ENCODE data around the gene VWA5A. TPM values are rescaled to one million over a fixed set of nuclear protein-coding genes. Genes with fewer than 3 reads are reported as not detected.
"Not testable (repeated sequence)": the region's sequence is repeated elsewhere in the genome, so short reads cannot be mapped to it uniquely, and the experiment has no call there.

The VWA5A gene
- polyA plus RNA-seq, 1 experiment = 7.1 TPM

GRCh38 chr11:124119103-124119502 is 3.9 kb downstream of the VWA5A start:
- POLR2A ChIA-PET = no interaction called here
- Histone ChIP-seq H3K4me3 (ENCODE audit: low read depth, low read length) (no peak overlapping the region), H3K36me3 (ENCODE audit: control insufficient read depth, insufficient read depth, low read length) (no peaks in the 10 kb centered on the region; the same call in none of the 2 replicates), H3K27me3 (ENCODE audit: control insufficient read depth, insufficient read depth, low read length) (no peaks in the 10 kb centered on the region)
- CTCF ChIA-PET = interaction anchor here (1.5 kb wide), 1 partner anchor 10 kb away, joined by 6 read pairs; no protein-coding TSS in a partner anchor
- DNase-seq (ENCODE audit: low read depth) = no peak
- TF ChIP-seq CTCF (IDR thresholded peaks at IDR 0.05; ENCODE audit: insufficient read depth, low read depth, low read length) = no peak

DNA sequence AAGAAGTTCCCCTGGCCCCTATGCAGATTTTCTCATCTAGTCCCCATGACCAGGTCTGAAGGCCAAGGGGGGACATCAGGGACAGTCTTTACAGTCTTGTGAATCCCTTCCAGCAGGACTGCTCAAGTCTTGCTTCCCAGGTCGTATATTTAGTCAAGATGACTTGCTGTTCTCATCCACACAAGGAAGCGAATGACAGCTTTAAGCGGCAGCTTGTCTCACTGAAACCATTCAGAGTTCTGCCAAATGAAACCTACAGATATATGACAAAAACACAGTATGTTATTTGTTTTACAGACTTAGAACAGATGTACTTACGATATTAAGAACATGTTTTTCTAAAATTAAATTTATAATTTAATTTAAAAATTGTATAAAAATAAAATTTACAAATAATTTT is 5.6 kb downstream of the VWA5A start:
- ChIA-PET CTCF (interaction anchor here (1.5 kb wide), 1 partner anchor 8 kb away, joined by 6 read pairs; no protein-coding TSS in a partner anchor), POLR2A (no interaction called here)
- no peak for DNase-seq (ENCODE audit: low read depth)
- no peak overlapping the region for H3K4me3 ChIP-seq (ENCODE audit: low read depth, low read length)
- H3K27me3 ChIP-seq (ENCODE audit: control insufficient read depth, insufficient read depth, low read length) = no peaks in the 10 kb centered on the region
- TF ChIP-seq CTCF (IDR thresholded peaks at IDR 0.05; ENCODE audit: insufficient read depth, low read depth, low read length) = no peak
- H3K36me3 ChIP-seq (ENCODE audit: control insufficient read depth, insufficient read depth, low read length) = no peaks in the 10 kb centered on the region; the same call in none of the 2 replicates

GRCh38 chr11:124122123-124122522 is 6.9 kb downstream of the VWA5A start:
- no peaks in the 10 kb centered on the region; the same call in none of the 2 replicates for H3K36me3 ChIP-seq (ENCODE audit: control insufficient read depth, insufficient read depth, low read length)
- no peak overlapping the region for H3K4me3 ChIP-seq (ENCODE audit: low read depth, low read length)
- DNase-seq (ENCODE audit: low read depth) = no peak
- ChIA-PET POLR2A (no interaction called here), CTCF (interaction anchor here (1.6 kb wide), 1 partner anchor 53 kb away, joined by 3 read pairs; no protein-coding TSS in a partner anchor)
- no peaks in the 10 kb centered on the region for H3K27me3 ChIP-seq (ENCODE audit: control insufficient read depth, insufficient read depth, low read length)
- no peak for TF ChIP-seq CTCF (IDR thresholded peaks at IDR 0.05; ENCODE audit: insufficient read depth, low read depth, low read length)

GRCh38 chr11:124123622-124124021 is 8.4 kb downstream of the VWA5A start:
- no peaks in the 10 kb centered on the region for H3K36me3 ChIP-seq (ENCODE audit: control insufficient read depth, insufficient read depth, low read length)
- CTCF ChIA-PET = interaction anchor here (1.4 kb wide), 1 partner anchor 11 kb away, joined by 3 read pairs; no protein-coding TSS in a partner anchor
- DNase-seq (ENCODE audit: low read depth) = no peak
- no peak for TF ChIP-seq CTCF (IDR thresholded peaks at IDR 0.05; ENCODE audit: insufficient read depth, low read depth, low read length)
- no peak overlapping the region for H3K4me3 ChIP-seq (ENCODE audit: low read depth, low read length)
- POLR2A ChIA-PET = no interaction called here
- H3K27me3 ChIP-seq (ENCODE audit: control insufficient read depth, insufficient read depth, low read length) = no peaks in the 10 kb centered on the region

DNA sequence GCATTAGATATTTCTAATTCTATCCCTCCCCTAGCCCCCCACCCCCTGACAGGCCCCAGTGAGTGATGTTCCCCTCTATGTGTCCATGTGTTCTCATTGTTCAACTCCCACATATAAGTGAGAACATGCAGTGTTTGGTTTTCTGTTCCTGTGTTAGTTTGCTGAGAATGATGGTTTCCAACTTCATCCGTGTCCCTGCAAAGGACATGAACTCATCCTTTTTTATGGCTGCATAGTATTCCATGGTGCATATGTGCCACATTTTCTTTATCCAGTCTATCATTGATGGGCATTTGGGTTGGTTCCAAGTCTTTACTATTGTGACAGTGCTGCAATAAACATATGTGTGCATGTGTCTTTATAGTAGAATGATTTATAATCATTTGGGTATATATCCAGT is 11.9 kb downstream of the VWA5A start:
- H3K27me3 ChIP-seq (ENCODE audit: control insufficient read depth, insufficient read depth, low read length); CTCF ChIA-PET; DNase-seq (ENCODE audit: low read depth); POLR2A ChIA-PET; H3K4me3 ChIP-seq (ENCODE audit: low read depth, low read length); H3K36me3 ChIP-seq (ENCODE audit: control insufficient read depth, insufficient read depth, low read length): not testable (repeated sequence)

GRCh38 chr11:124143034-124143433 is 27.8 kb downstream of the VWA5A start:
- Histone ChIP-seq H3K36me3 (ENCODE audit: control insufficient read depth, insufficient read depth, low read length) (no peaks in the 10 kb centered on the region), H3K4me3 (ENCODE audit: low read depth, low read length) (no peak overlapping the region), H3K27me3 (ENCODE audit: control insufficient read depth, insufficient read depth, low read length) (no peaks in the 10 kb centered on the region)
- CTCF ChIA-PET = no interaction called here
- no peak for DNase-seq (ENCODE audit: low read depth)
- POLR2A ChIA-PET = no interaction called here
- no peak for TF ChIP-seq CTCF (IDR thresholded peaks at IDR 0.05; ENCODE audit: insufficient read depth, low read depth, low read length)
